Neuronal stem cell (in vitro differentiated cells): Measurements from ENCODE around the gene LUC7L3.
A peak's percentile ranks its signal among the peaks of the same experiment; 100 is the strongest.

Experiments
- DNase-seq: peaks from one replicate; pipeline ENCODE4 v3.0.0-alpha.2; 2013; ENCODE audit warnings: low spot score
- H2AFZ ChIP-seq: one replicate; pipeline ENCODE4 v1.6.1; 2013; ENCODE audit warnings: mild to moderate bottlenecking, low read length, inconsistent platforms
- H2AK5ac ChIP-seq: 2 replicates; pipeline ENCODE4 v1.6.1; 2013; ENCODE audit warnings: low read depth, mild to moderate bottlenecking, inconsistent platforms, low read length, moderate library complexity, mixed read lengths
- H2BK120ac ChIP-seq: 2 replicates; pipeline ENCODE4 v1.6.1; 2013; ENCODE audit warnings: low read depth, mild to moderate bottlenecking, inconsistent platforms, low read length, moderate library complexity, mixed read lengths
- H2BK12ac ChIP-seq: one replicate; pipeline ENCODE4 v1.6.1; 2013; ENCODE audit warnings: low read length, inconsistent platforms
- H2BK15ac ChIP-seq: 2 replicates; pipeline ENCODE4 v1.6.1; 2013; ENCODE audit warnings: mild to moderate bottlenecking, low read length, inconsistent platforms, mixed read lengths
- H2BK5ac ChIP-seq: one replicate; pipeline ENCODE4 v1.6.1; 2013; ENCODE audit warnings: inconsistent platforms, mild to moderate bottlenecking, low read length, moderate library complexity
- H3K14ac ChIP-seq: one replicate; pipeline ENCODE4 v1.6.1; 2013; ENCODE audit warnings: low read length, inconsistent platforms
- H3K18ac ChIP-seq: 2 replicates; pipeline ENCODE4 v1.6.1; 2013; ENCODE audit warnings: low read length, inconsistent platforms
- H3K23ac ChIP-seq: 2 replicates; pipeline ENCODE4 v1.6.1; 2013; ENCODE audit warnings: low read depth, mild to moderate bottlenecking, mixed read lengths, low read length, inconsistent platforms; ENCODE audit not compliant: poor library complexity
- H3K27ac ChIP-seq: replicated peaks from 3 replicates; pipeline ENCODE4 v1.5.1; 2013; ENCODE audit warnings: low read length, inconsistent platforms
- H3K27me3 ChIP-seq, 3 experiments: 2 replicates each; pipeline ENCODE4 v1.6.1; 2013; ENCODE audit warnings: low read length in 3 of 3, mild to moderate bottlenecking in 2 of 3, inconsistent platforms in 1 of 3, low read depth in 1 of 3, mixed read lengths in 1 of 3, moderate library complexity in 1 of 3; ENCODE audit not compliant: control insufficient read depth in 3 of 3, insufficient read depth in 3 of 3
- H3K36me3 ChIP-seq, 2 donors: replicated peaks in 1 of 2; 2 replicates each; pipeline ENCODE4 v1.6.1; 2013; ENCODE audit warnings: low read length in 2 of 2; ENCODE audit not compliant: control insufficient read depth in 2 of 2, insufficient read depth in 2 of 2
- H3K4ac ChIP-seq: 2 replicates; pipeline ENCODE4 v1.6.1; 2013; ENCODE audit warnings: inconsistent platforms, mild to moderate bottlenecking, low read length, moderate library complexity
- H3K4me1 ChIP-seq, 2 donors: 1 replicate in 1 of 2; 2 replicates in 1 of 2; pipeline ENCODE4 v1.6.1; 2013; ENCODE audit warnings: low read length in 2 of 2, low read depth in 1 of 2; ENCODE audit not compliant: control insufficient read depth in 2 of 2, insufficient read depth in 1 of 2
- H3K4me2 ChIP-seq: one replicate; pipeline ENCODE4 v1.6.1; 2013; ENCODE audit warnings: mild to moderate bottlenecking, low read length, inconsistent platforms; ENCODE audit not compliant: insufficient read depth, poor library complexity, severe bottlenecking
- H3K4me3 ChIP-seq, 2 donors: 2 replicates each; pipeline ENCODE4 v1.5.1; 2013; ENCODE audit warnings: low read length in 2 of 2, mild to moderate bottlenecking in 2 of 2, inconsistent platforms in 1 of 2, moderate library complexity in 1 of 2
- H3K79me1 ChIP-seq: one replicate; pipeline ENCODE4 v1.6.1; 2013; ENCODE audit warnings: low read depth, mild to moderate bottlenecking, inconsistent platforms, low read length, moderate library complexity
- H3K9ac ChIP-seq: one replicate; pipeline ENCODE4 v1.6.1; 2013; ENCODE audit warnings: mild to moderate bottlenecking, low read depth, low read length, inconsistent platforms; ENCODE audit not compliant: poor library complexity
- H3K9me3 ChIP-seq, 2 donors: replicated peaks in 1 of 2; 2 replicates each; pipeline versions ENCODE3 to v1.6.1; 2013; ENCODE audit warnings: low read length in 2 of 2, mild to moderate bottlenecking in 2 of 2, inconsistent platforms in 1 of 2, low read depth in 1 of 2, mixed read lengths in 1 of 2, moderate library complexity in 1 of 2; ENCODE audit not compliant: control insufficient read depth in 2 of 2, insufficient read depth in 1 of 2
- H4K8ac ChIP-seq: one replicate; pipeline ENCODE4 v1.6.1; 2013; ENCODE audit warnings: low read depth, mild to moderate bottlenecking, inconsistent platforms, low read length, moderate library complexity
- H4K91ac ChIP-seq: one replicate; pipeline ENCODE4 v1.6.1; 2013; ENCODE audit warnings: low read length, low read depth, mild to moderate bottlenecking, inconsistent platforms; ENCODE audit not compliant: poor library complexity
- WGBS, 2 donors: extraction: QIAGEN DNeasy Blood & Tissue Kit; methylation state at CpG; one replicate each; pipeline ENCODE4 v1.1.7; 2013; ENCODE audit warnings: missing lambda C conversion rate in 2 of 2, mixed read lengths in 1 of 2; ENCODE audit not compliant: insufficient read length in 2 of 2, insufficient replicate concordance in 1 of 2; ENCODE audit errors: extremely low coverage in 2 of 2; 5-methylcytosine and 5-hydroxymethylcytosine counted together

LUC7L3 gene

GRCh38 chr17:50763716-50764475 is 44.5 kb downstream of the LUC7L3 start:
- Histone ChIP-seq H2BK12ac (no peak overlapping the region), H3K4me2 (no peak overlapping the region), H3K9me3 (no peaks in the 10 kb centered on the region), H3K9ac (no peak overlapping the region), H3K36me3 (no peaks in the 10 kb centered on the region), H2AK5ac (no peak overlapping the region), H4K91ac (no peak overlapping the region), H3K4me3 (no peak overlapping the region), H3K79me1 (no peaks in the 10 kb centered on the region), H3K14ac (no peak overlapping the region), H3K4me1 (peaks cover 3 to 30% of the 10 kb centered on the region in 2 donors), H3K23ac (no peak overlapping the region), H2BK120ac (no peak overlapping the region), H2BK15ac (no peak overlapping the region), H2BK5ac (no peak overlapping the region), H4K8ac (no peak overlapping the region), H2AFZ (no peak overlapping the region), H3K27ac (no peak overlapping the region), H3K27me3 (peaks cover 0 to 6% (median 0%) of the 10 kb centered on the region in 3 experiments), H3K18ac (no peak overlapping the region), H3K4ac (no peak overlapping the region)
- no peak for DNase-seq
- no CpG with 5 or more reads among the region's 2 CpGs for WGBS, 2 donors

GRCh38 chr17:50764734-50765149 is 45.3 kb downstream of the LUC7L3 start:
- DNase-seq = no peak
- Histone ChIP-seq H2AFZ (no peak overlapping the region), H3K79me1 (no peaks in the 10 kb centered on the region), H3K4me2 (no peak overlapping the region), H3K27me3 (peaks cover 0 to 6% (median 0%) of the 10 kb centered on the region in 3 experiments), H2AK5ac (no peak overlapping the region), H4K8ac (no peak overlapping the region), H3K36me3 (no peaks in the 10 kb centered on the region), H3K4ac (no peak overlapping the region), H2BK120ac (no peak overlapping the region), H3K23ac (no peak overlapping the region), H3K14ac (no peak overlapping the region), H3K18ac (no peak overlapping the region), H2BK5ac (no peak overlapping the region), H3K9me3 (no peaks in the 10 kb centered on the region), H2BK15ac (no peak overlapping the region), H2BK12ac (no peak overlapping the region), H4K91ac (no peak overlapping the region), H3K9ac (peak overlapping the region; percentile 30), H3K4me3 (no peak overlapping the region), H3K4me1 (peaks cover 3 to 30% of the 10 kb centered on the region in 2 donors), H3K27ac (no peak overlapping the region)
- no CpG with 5 or more reads among the region's 2 CpGs for WGBS, 2 donors

DNA sequence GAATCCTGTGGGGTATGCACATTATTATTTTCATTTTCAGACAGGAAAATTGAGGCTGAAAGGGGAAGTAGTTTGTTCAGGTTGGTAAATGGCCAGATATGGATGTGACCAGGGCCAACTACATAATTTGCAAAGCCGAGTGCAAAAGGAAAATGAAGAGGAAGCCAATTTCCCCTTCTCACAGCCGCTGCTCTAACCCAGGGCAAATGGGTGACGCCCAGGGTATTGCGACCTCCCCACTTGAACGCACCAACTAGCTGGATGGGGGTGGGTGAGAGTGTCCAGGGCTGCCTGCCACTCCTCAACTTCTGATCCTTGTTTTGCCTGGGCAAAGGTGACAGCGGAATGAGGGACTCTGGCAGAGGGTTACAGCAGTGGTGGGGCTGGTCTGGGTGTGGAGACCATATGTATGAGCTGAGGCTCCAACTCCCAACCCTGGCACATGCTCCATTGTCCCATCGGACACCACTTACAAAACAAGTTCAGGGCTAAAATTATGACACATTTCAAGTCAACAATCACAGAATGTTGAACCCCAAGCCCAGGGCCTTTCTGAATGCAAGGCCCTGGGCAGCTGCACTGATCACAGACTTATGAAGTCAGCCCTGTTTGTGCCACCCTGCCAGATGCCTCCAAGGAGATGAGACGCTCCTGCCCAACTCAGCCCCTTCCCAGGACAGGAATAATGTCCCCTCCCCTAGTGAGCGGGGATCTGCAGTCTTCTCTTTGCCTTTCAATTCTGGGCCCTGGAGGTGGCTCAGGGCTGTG is 46.2 kb downstream of the LUC7L3 start:
- no peak overlapping the region for H3K14ac ChIP-seq
- H2BK15ac ChIP-seq = peak overlapping the region; percentile 28
- H3K9me3 ChIP-seq = peaks cover 0 to 1% of the 10 kb centered on the region in 2 donors
- H2AK5ac ChIP-seq = no peak overlapping the region
- H3K4me2 ChIP-seq = no peak overlapping the region
- no peak for DNase-seq
- H3K27ac ChIP-seq = no peak overlapping the region
- no peaks in the 10 kb centered on the region for H3K79me1 ChIP-seq
- H3K23ac ChIP-seq = no peak overlapping the region
- WGBS, 2 donors = no CpG with 5 or more reads among the region's 9 CpGs
- H2BK12ac ChIP-seq = no peak overlapping the region
- H2AFZ ChIP-seq = no peak overlapping the region
- H3K18ac ChIP-seq = no peak overlapping the region
- H2BK120ac ChIP-seq = no peak overlapping the region
- peaks cover 0 to 6% (median 0%) of the 10 kb centered on the region in 3 experiments for H3K27me3 ChIP-seq
- no peaks in the 10 kb centered on the region for H3K36me3 ChIP-seq
- H3K9ac ChIP-seq = no peak overlapping the region
- H4K8ac ChIP-seq = no peak overlapping the region
- H4K91ac ChIP-seq = no peak overlapping the region
- H3K4ac ChIP-seq = no peak overlapping the region
- peaks cover 3 to 30% of the 10 kb centered on the region in 2 donors for H3K4me1 ChIP-seq
- H2BK5ac ChIP-seq = no peak overlapping the region
- no peak overlapping the region for H3K4me3 ChIP-seq
